GM12892 (cell line): ENCODE measurements around the gene CSNK2A1.

Experiments
- POLR2AphosphoS5 ChIP-seq: IDR thresholded peaks from 2 replicates; pipeline ENCODE4 v1.6.1; 2011; ENCODE audit warnings: low read depth, low read length, control low read depth
- TAF1 ChIP-seq: IDR thresholded peaks from 2 replicates; pipeline ENCODE4 v1.6.1; 2011; ENCODE audit warnings: low read depth, mild to moderate bottlenecking, control low read depth, low read length, borderline replicate concordance

- TF ChIP-seq POLR2AphosphoS5 (peak; percentile 77; the same call in 1 of the 2 replicates), TAF1 (peak; percentile 81)
These were observed at the start of gene CSNK2A1 for GRCh38 chr20:543369-544152.
